Subcutaneous abdominal adipose tissue (tissue), 5 donors: ENCODE data around the gene SPATA9.
"Not testable (repeated sequence)": the region's sequence is repeated elsewhere in the genome, so short reads cannot be mapped to it uniquely, and the experiment has no call there.

Source experiments
- H3K27ac ChIP-seq: one replicate; pipeline ENCODE4 v1.7.0; 2013; ENCODE audit warnings: low read depth, mild to moderate bottlenecking, inconsistent platforms, low read length, moderate library complexity
- H3K27me3 ChIP-seq, 5 donors: one replicate each; pipeline ENCODE4 v1.7.0; 2013; ENCODE audit warnings: low read length in 5 of 5, inconsistent platforms in 1 of 5; ENCODE audit not compliant: control insufficient read depth in 5 of 5, insufficient read depth in 4 of 5
- H3K36me3 ChIP-seq, 5 donors: one replicate each; pipeline ENCODE4 v1.7.0; 2013; ENCODE audit warnings: low read length in 5 of 5; ENCODE audit not compliant: control insufficient read depth in 5 of 5, insufficient read depth in 5 of 5
- H3K4me1 ChIP-seq, 5 donors: one replicate each; pipeline ENCODE4 v1.7.0; 2013; ENCODE audit warnings: low read length in 5 of 5, mild to moderate bottlenecking in 3 of 5, moderate library complexity in 1 of 5; ENCODE audit not compliant: control insufficient read depth in 5 of 5, insufficient read depth in 5 of 5
- H3K4me3 ChIP-seq, 5 donors: one replicate each; pipeline ENCODE4 v1.7.0; 2013; ENCODE audit warnings: low read length in 5 of 5, low read depth in 1 of 5
- H3K9ac ChIP-seq, 5 donors: one replicate each; pipeline ENCODE4 v1.7.0; 2013; ENCODE audit warnings: low read length in 5 of 5, mild to moderate bottlenecking in 4 of 5, moderate library complexity in 3 of 5
- H3K9me3 ChIP-seq, 5 donors: one replicate each; pipeline ENCODE4 v1.7.0; 2013; ENCODE audit warnings: low read length in 5 of 5; ENCODE audit not compliant: control insufficient read depth in 5 of 5
- donor health status: healthy.
- donor health status: healthy.
- donor health status: healthy.
- donor health status: healthy.
- donor health status: healthy.

SPATA9 gene

DNA sequence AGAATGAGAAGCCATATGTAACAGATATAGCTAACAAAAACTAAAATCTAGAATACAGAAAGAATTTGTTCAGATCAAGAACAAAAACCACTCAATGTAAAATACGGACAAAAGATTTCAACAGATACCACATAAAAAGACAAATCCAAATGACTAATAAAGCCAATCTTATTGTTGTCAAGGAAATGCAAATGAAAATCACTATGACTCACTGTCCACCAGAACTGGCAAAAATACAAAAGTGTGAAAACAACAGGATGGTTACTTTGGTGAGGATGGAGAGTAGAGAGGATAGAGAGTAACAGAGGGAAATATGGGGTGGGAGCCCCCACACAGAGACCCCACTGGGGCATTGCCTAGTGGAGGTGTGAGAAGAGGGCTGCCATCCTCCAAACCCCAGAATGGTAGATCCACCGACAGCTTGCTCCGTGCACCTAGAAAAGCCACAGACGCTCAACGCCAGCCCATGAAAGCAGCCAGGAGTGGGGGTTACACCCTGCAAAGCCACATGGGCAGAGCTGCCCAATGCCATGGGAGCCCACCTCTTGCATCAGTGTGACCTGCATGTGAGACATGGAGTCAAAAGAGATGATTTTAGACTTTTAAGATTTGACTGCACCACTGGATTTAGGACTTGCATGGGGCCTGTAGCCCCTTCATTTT lies 33.1 kb upstream of the SPATA9 start:
- H3K27ac ChIP-seq: no peak overlapping the region
- no peak overlapping the region for H3K9ac ChIP-seq
- H3K9me3 ChIP-seq: no peaks in the 10 kb centered on the region
- H3K27me3 ChIP-seq: no peaks in the 10 kb centered on the region
- peaks cover 0 to 46% (median 17%) of the 10 kb centered on the region in 5 donors for H3K4me1 ChIP-seq
- H3K4me3 ChIP-seq: no peak overlapping the region
- H3K36me3 ChIP-seq: peaks cover 0 to 17% (median 0%) of the 10 kb centered on the region in 5 donors

DNA sequence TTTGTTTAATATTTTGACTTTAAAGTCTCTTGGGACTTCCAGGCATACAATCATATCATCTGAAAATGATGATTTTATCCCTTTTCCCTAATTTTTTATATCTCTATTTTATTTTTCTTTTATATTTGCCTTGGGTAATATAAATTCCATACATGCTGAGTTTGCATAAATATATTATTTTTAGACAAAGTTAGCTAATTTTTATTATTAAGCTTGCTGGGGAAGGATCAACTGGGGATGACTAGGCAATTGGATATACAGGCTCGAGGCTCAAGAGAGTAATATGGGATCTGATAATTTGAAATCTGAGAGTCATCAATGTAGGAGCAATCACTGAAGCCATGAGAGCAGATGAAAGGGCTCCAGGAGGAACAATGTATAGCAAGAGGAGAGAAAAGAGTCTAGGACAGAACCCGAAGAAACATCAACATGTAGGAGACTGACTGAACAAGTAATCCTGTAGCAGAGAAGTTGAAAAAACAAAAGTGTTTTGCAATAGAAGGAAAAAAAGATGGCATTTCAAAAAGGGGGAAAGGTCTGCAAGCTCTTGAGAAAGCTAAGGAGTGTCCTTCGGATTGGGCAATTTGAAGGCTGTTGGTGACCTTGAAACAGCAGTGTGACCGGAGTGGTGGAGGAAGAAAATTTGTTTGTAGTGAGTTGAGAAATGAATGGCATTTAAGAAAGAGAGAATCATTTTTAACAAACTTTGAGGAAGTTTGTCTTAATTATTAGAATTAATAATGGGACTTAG lies 31.3 kb upstream of the SPATA9 start:
- Histone ChIP-seq H3K4me3 (no peak overlapping the region), H3K4me1 (peaks cover 0 to 36% (median 10%) of the 10 kb centered on the region in 5 donors), H3K27ac (peak overlapping the region; percentile 27), H3K36me3 (peaks cover 0 to 17% (median 0%) of the 10 kb centered on the region in 5 donors), H3K9ac (no peak overlapping the region), H3K27me3 (no peaks in the 10 kb centered on the region), H3K9me3 (no peaks in the 10 kb centered on the region)

DNA sequence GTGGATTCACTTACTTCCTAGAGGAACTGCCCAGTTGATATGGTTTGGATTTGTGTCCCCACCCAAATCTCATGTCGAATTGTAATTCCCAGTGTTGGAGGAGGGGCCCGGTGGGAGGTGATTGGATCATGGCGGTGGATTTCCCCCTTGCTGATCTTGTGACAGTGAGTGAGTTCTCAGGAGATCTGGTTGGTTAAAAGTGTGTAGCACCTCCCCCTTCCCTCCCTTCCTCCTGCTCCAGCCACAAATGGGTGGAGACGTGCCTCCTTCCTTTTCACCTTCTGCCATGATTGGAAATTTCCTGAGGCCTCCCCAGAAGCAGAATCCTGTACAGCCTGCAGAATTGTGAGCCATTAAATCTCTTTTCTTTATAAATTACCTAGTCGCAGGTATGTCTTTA lies 30.5 kb upstream of the SPATA9 start:
- H3K9ac ChIP-seq, H3K9me3 ChIP-seq, H3K27ac ChIP-seq, H3K27me3 ChIP-seq, H3K36me3 ChIP-seq, H3K4me3 ChIP-seq: not testable (repeated sequence)
- peaks cover 0 to 35% (median 10%) of the 10 kb centered on the region in 5 donors for H3K4me1 ChIP-seq

DNA sequence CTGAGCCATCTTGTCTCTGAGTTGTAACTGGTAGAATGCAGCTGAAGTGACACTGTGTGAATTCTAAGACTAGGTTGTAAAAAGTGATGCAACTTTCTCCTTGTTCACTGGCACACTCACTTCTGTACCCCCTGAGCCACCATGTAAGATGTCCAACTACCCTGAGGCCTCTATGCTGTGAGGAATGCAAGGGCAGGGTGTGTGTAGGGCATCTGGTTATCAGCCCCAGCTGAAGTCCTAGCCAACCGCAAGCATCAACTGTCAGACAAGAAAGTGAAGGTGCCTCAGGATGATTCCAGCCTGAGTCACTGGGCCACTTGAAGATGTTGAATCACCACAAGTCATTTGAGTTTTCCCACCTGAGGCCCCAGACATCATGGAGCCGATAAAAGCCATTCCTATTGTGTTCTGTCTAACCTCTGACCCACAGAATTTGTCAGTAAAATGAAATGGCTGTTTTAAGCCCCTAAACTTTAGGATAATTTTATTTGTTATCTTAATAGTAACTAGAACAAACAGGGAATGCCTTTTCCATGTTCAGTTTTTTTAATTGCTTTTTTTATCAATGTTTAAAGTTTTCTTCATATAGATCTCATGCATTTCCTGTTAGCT lies 29.7 kb upstream of the SPATA9 start:
- H3K27me3 ChIP-seq: no peaks in the 10 kb centered on the region
- peaks cover 0 to 34% (median 10%) of the 10 kb centered on the region in 5 donors for H3K4me1 ChIP-seq
- no peak overlapping the region for H3K27ac ChIP-seq
- H3K36me3 ChIP-seq: peaks cover 0 to 4% (median 3%) of the 10 kb centered on the region in 5 donors
- no peak overlapping the region for H3K4me3 ChIP-seq
- H3K9me3 ChIP-seq: no peaks in the 10 kb centered on the region
- no peak overlapping the region for H3K9ac ChIP-seq

DNA sequence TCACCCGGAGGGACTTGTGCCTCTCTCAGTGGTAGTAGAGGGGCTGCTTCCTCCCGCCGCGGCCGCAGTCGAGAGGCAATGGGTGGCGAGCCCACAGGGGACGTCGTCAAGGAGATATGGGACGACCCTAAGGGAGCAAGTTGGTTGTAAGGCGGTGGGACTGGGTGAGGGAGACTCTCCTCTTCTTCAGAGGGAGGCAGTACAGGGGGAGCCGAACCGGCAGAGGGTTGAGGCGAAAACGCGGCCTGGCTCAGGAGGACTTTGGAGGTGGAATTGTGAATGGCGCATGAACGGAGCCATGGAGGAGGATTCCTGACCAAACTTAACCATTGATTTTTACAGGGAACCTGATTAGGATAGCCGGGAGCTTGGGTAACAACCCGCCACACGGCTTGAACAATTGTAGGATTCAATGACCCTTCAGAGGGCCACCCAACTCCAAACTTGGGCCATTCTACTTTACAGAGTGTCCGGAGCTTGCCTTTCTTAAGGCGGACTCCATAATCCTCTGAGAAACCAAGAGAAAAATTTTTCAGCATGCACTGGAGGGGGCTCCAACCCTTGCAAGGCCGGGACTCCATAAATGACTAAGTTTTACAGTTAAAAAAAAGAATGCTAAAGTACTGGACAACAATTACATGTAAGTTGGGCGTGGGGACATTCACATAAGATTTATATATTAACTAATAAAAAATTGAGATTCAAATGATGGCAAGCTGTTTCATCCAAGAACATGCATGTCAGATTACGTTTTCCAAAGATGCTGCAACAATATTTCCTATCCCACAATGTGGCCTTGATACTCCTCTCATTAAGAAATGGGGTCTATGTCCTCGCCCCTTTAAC lies 28.9 kb upstream of the SPATA9 start:
- H3K4me3 ChIP-seq: no peak overlapping the region
- H3K9me3 ChIP-seq: no peaks in the 10 kb centered on the region
- H3K27ac ChIP-seq: peak overlapping the region; percentile 50
- H3K9ac ChIP-seq: no peak overlapping the region
- H3K36me3 ChIP-seq: peaks cover 0 to 4% (median 0%) of the 10 kb centered on the region in 5 donors
- no peaks in the 10 kb centered on the region for H3K27me3 ChIP-seq
- H3K4me1 ChIP-seq: peaks cover 0 to 27% (median 10%) of the 10 kb centered on the region in 5 donors

DNA sequence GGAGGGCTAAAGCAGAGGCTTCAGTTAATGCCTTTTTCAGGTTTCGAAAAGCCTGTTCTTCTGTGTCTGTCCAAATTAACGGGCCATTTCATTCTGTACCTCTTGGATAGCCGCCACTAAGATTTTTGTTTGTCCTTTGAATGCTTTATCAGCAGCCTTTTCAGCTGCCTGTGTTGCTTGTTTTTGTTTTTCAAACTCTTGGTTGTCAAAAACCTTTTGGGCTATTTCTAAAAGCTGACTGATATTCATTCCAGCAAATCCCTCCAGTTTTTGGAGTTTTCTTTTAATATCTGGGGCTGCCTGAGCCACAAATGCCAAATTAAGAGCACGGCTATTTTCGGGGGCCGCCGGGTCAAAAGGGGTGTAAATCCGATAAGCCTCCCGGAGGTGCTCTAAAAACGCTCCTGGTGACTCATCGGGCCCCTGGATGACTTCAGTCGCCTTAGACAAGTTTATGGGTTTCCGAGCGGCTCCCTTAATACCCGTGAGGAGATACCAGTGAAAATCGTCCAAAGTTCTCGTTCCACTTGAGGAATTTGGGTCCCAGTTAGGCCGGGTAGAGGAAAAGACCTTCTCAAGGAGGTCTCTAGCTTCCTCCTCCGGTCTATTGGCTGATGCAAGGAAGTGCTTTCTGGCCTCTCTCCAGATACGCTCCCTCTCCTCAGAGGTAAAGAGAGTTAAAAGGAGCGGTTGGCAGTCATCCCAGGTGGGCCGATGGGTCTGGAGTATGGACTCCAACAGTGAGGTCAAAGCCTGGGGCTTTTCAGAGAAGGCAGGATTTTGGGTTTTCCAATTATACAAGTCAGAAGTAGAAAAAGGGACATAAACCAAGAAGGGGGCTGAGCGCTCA lies 28.1 kb upstream of the SPATA9 start:
- not testable (repeated sequence) for H3K36me3 ChIP-seq, H3K9me3 ChIP-seq, H3K27me3 ChIP-seq
- H3K27ac ChIP-seq: peak overlapping the region; percentile 50
- H3K9ac ChIP-seq: peak overlapping the region in 2 of 5 donors; percentile 31 to 35
- H3K4me1 ChIP-seq: peaks cover 0 to 23% (median 10%) of the 10 kb centered on the region in 5 donors
- peak overlapping the region in 4 of 5 donors; percentile 16 to 43 (median 26) for H3K4me3 ChIP-seq

DNA sequence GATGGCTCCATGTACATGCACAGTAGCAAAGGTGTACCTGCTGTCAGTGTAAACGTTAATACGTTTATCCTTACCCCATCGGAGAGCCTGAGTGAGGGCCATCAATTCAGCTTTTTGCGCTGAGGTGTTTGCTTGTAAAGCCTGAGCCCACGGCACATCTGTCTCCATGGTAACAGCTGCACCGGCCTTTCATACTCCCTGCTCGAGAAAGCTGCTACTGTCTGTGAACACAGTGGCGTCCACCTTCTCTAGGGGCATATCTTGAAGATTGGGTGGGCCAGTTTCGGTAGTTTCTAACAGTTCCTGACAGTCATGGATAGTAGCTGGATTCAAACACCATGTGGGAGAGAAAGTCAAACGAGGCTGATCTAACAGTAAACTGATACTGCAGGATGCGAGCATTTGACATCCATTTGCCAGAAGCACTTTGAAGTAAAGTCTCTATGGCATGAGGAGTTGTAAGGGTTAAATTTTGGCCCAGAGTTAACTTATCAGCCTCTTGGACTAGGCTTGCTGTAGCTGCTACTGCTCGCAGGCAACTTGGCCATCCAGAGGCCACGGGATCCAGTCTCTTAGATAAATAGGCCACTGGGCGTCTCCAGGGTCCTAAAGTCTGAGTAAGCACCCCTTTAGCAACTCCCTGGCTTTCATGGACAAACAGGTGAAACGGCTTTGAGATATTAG lies 27.3 kb upstream of the SPATA9 start:
- Histone ChIP-seq H3K4me1 (peaks cover 0 to 20% (median 10%) of the 10 kb centered on the region in 5 donors), H3K9ac (no peak overlapping the region), H3K4me3 (peak overlapping the region in 4 of 5 donors; percentile 16 to 43 (median 26)), H3K27me3 (no peaks in the 10 kb centered on the region), H3K36me3 (peaks cover 0 to 3% (median 0%) of the 10 kb centered on the region in 5 donors), H3K9me3 (no peaks in the 10 kb centered on the region), H3K27ac (no peak overlapping the region)

DNA sequence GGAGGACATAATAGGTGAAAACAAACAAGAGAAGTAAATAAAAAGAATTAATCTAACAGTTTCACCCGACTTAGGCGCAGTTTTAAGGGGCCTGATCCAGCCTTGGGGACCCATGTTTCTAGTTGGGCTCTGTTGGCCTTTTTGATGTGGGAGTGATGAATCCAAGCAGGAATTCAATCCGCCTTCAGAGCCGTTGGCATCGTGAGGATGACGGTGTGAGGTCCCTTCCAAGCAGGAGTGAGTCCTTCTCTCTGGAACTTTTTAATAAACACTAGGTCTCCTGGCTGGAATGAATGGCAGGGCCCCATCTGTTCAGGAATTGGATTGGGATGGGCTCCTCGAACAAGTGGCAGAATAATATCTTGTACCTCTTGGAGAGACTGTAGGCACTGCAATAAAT lies 26.1 kb upstream of the SPATA9 start:
- Histone ChIP-seq H3K36me3 (peaks cover 0 to 3% (median 0%) of the 10 kb centered on the region in 5 donors), H3K27me3 (no peaks in the 10 kb centered on the region)

More for the DNA sequence above, 26.1 kb upstream of the SPATA9 start:
- H3K4me1 ChIP-seq: peaks cover 0 to 15% (median 10%) of the 10 kb centered on the region in 5 donors
- no peak overlapping the region for H3K27ac ChIP-seq
- H3K4me3 ChIP-seq: no peak overlapping the region
- no peaks in the 10 kb centered on the region for H3K9me3 ChIP-seq
- H3K9ac ChIP-seq: no peak overlapping the region
